Measurements from ENCODE around the gene POFUT2. TPM values are rescaled to one million over a fixed set of nuclear protein-coding genes. Genes with fewer than 3 reads are reported as not detected.

POFUT2 gene
- total RNA-seq, 2 experiments from 2014 or later, result 56.6 to 57.2 TPM

- Mint-ChIP-seq H3K4me3 (no peak overlapping the region), H3K36me3 (ENCODE audit: low read depth) (no peaks in the 10 kb centered on the region), H3K4me1 (ENCODE audit: low read depth) (no peaks in the 10 kb centered on the region), H3K27me3 (peaks cover 9% of the 10 kb centered on the region), H3K27ac (no peak overlapping the region), H3K9me3 (no peaks in the 10 kb centered on the region)
- Histone ChIP-seq H3K4me1 (ENCODE audit: insufficient read depth, low read length) (peaks cover 34% of the 10 kb centered on the region), H3K4me3 (ENCODE audit: low read length) (no peak overlapping the region), H3K9me3 (ENCODE audit: control insufficient read depth in 1 of 2, insufficient read depth in 1 of 2, low read length in 2 of 2) (no peaks in the 10 kb centered on the region), H3K27me3 (ENCODE audit: control insufficient read depth in 1 of 2, insufficient read depth in 2 of 2, low read length in 2 of 2) (peaks cover 0 to 9% of the 10 kb centered on the region in 2 experiments), H3K27ac (ENCODE audit: low read depth in 1 of 2, low read length in 2 of 2) (no peak overlapping the region), H3K36me3 (ENCODE audit: insufficient read depth, low read length) (no peaks in the 10 kb centered on the region)
- DNase-seq (peak in 1 of 14 experiments; percentile 6), ATAC-seq (ENCODE audit: poor library complexity) (no peak)
- intact Hi-C loops (cut with DNase I, micrococcal nuclease), result no loop called here
- CTCF ChIA-PET, result no interaction called here
- TF ChIP-seq CTCF (IDR thresholded peaks at IDR 0.05), result no peak
- POLR2A ChIA-PET, result no interaction called here
Observed at GRCh38 chr21:45253633-45254459, 33.8 kb downstream of the POFUT2 start.

GRCh38 chr21:45253180-45253579, 34.5 kb downstream of the POFUT2 start:
- ChIA-PET POLR2A (no interaction called here), CTCF (no interaction called here)
- H3K27ac ChIP-seq (ENCODE audit: low read depth in 1 of 2, low read length in 2 of 2), result no peak overlapping the region
- H3K9me3 Mint-ChIP-seq, result no peaks in the 10 kb centered on the region
- peaks cover 9% of the 10 kb centered on the region for H3K27me3 Mint-ChIP-seq
- H3K27ac Mint-ChIP-seq, result no peak overlapping the region
- no peaks in the 10 kb centered on the region for H3K9me3 ChIP-seq (ENCODE audit: control insufficient read depth in 1 of 2, insufficient read depth in 1 of 2, low read length in 2 of 2)
- peak in 1 of 14 experiments; percentile 9 for DNase-seq
- no peaks in the 10 kb centered on the region for H3K4me1 Mint-ChIP-seq (ENCODE audit: low read depth)
- H3K27me3 ChIP-seq (ENCODE audit: control insufficient read depth in 1 of 2, insufficient read depth in 2 of 2, low read length in 2 of 2), result peaks cover 0 to 9% of the 10 kb centered on the region in 2 experiments
- no peak overlapping the region for H3K4me3 ChIP-seq (ENCODE audit: low read length)
- no peaks in the 10 kb centered on the region for H3K36me3 ChIP-seq (ENCODE audit: insufficient read depth, low read length)
- intact Hi-C loops (cut with DNase I, micrococcal nuclease), result no loop called here
- no peak for TF ChIP-seq CTCF (IDR thresholded peaks at IDR 0.05)
- no peak for ATAC-seq (ENCODE audit: poor library complexity)
- no peaks in the 10 kb centered on the region for H3K36me3 Mint-ChIP-seq (ENCODE audit: low read depth)
- H3K4me3 Mint-ChIP-seq, result no peak overlapping the region
- peaks cover 34% of the 10 kb centered on the region for H3K4me1 ChIP-seq (ENCODE audit: insufficient read depth, low read length)

- CTCF ChIA-PET, result no interaction called here
- Histone ChIP-seq H3K9me3 (ENCODE audit: control insufficient read depth in 1 of 2, insufficient read depth in 1 of 2, low read length in 2 of 2) (no peaks in the 10 kb centered on the region), H3K27me3 (ENCODE audit: control insufficient read depth in 1 of 2, insufficient read depth in 2 of 2, low read length in 2 of 2) (peaks cover 0 to 9% of the 10 kb centered on the region in 2 experiments), H3K4me1 (ENCODE audit: insufficient read depth, low read length) (peaks cover 30% of the 10 kb centered on the region), H3K36me3 (ENCODE audit: insufficient read depth, low read length) (no peaks in the 10 kb centered on the region), H3K4me3 (ENCODE audit: low read length) (no peak overlapping the region), H3K27ac (ENCODE audit: low read depth in 1 of 2, low read length in 2 of 2) (no peak overlapping the region)
- no peak for TF ChIP-seq CTCF (IDR thresholded peaks at IDR 0.05)
- ATAC-seq (ENCODE audit: poor library complexity), result no peak
- Mint-ChIP-seq H3K36me3 (ENCODE audit: low read depth) (no peaks in the 10 kb centered on the region), H3K27me3 (peaks cover 9% of the 10 kb centered on the region), H3K4me1 (ENCODE audit: low read depth) (no peaks in the 10 kb centered on the region), H3K4me3 (no peak overlapping the region), H3K9me3 (no peaks in the 10 kb centered on the region), H3K27ac (no peak overlapping the region)
- POLR2A ChIA-PET, result no interaction called here
- no peak for DNase-seq
- intact Hi-C loops (cut with DNase I, micrococcal nuclease), result no loop called here
Observed at GRCh38 chr21:45252448-45252925, 35.2 kb downstream of the POFUT2 start.
